ENCODE results near the gene IER3IP1.

- TF ChIP-seq CTCF (IDR thresholded peaks at IDR 0.05) (no peak), EZH2 (IDR thresholded peaks at IDR 0.05; ENCODE audit: borderline replicate concordance, insufficient read depth, low read depth, low read length, poor library complexity, severe bottlenecking) (no peak)
Observed at GRCh38 chr18:47168913-47169312, 7.3 kb downstream of the IER3IP1 start.
